ENCODE measurements around the gene DMAC2L.
"Not testable (repeated sequence)": the region's sequence is repeated elsewhere in the genome, so short reads cannot be mapped to it uniquely, and the experiment has no call there.

DMAC2L gene

GRCh38 chr14:50314098-50314497 lies 2.0 kb downstream of the DMAC2L start:
- ATAC-seq, H3K27ac Mint-ChIP-seq, H3K9me3 Mint-ChIP-seq, H3K27me3 Mint-ChIP-seq, DNase-seq: not testable (repeated sequence)
- H3K4me3 Mint-ChIP-seq: peak overlapping the region in 1 of 2 donors; percentile 22
- H3K4me1 Mint-ChIP-seq: peaks cover 48% of the 10 kb centered on the region

DNA sequence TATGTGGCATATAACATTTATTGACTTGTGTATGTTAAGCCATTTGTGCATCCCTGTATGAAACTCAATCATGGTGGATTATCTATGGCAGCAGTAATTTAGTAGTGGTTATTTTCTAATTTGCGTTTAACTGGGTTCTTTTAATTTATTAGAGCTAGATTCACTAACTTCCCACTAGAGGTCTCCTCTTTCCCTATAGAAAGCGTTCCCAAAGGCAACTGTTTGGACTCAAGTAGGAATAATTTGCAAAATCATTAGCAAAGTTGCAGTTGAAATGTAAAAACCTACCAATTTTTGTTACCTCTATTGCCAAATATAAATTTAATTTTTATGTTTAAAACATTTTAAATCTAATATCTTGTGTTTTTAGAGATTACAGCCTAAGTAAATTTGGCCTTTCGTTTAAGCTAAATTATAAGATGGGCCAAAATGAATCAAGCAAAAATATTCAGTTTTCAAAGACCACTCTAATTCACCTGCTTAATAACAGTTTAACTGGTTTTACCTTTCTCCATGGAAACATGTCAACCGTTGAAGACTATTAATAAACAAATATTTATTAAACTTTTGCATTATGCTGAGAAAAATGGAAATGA lies 6.0 kb downstream of the DMAC2L start:
- ATAC-seq (no peak), DNase-seq (no peak)
- H3K27ac Mint-ChIP-seq: no peak overlapping the region
- H3K27me3 Mint-ChIP-seq: no peaks in the 10 kb centered on the region
- H3K4me3 Mint-ChIP-seq: no peak overlapping the region
- H3K9me3 Mint-ChIP-seq: peaks cover 0 to 8% of the 10 kb centered on the region in 2 donors
- H3K4me1 Mint-ChIP-seq: peaks cover 29% of the 10 kb centered on the region

GRCh38 chr14:50319293-50319692 lies 7.2 kb downstream of the DMAC2L start:
- Mint-ChIP-seq H3K4me3 (no peak overlapping the region), H3K4me1 (peaks cover 22% of the 10 kb centered on the region), H3K27me3 (no peaks in the 10 kb centered on the region), H3K9me3 (peaks cover 0 to under 1% of the 10 kb centered on the region in 2 donors), H3K27ac (no peak overlapping the region)
- DNase-seq (no peak), ATAC-seq (no peak)

DNA sequence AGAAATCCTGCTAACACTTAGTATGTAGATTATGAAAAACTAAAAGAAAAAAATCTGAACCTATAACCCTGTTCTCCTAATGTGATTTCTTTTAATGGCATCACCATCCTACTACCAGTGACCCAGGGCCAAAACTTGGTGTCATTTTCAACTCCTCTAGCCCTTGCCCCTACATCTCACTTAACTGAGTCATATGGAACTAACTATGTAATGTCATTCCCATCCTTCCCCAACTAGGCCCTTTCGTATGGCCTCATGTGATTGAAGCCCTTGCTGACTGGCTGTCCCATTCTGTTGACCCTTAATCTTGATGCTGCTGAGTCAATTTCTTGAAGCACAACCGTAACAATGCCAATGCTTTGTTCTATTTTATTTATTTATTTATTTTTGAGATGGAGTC lies 7.6 kb downstream of the DMAC2L start:
- H3K4me3 Mint-ChIP-seq: no peak overlapping the region
- H3K9me3 Mint-ChIP-seq: no peaks in the 10 kb centered on the region
- H3K27ac Mint-ChIP-seq: no peak overlapping the region
- DNase-seq (no peak), ATAC-seq (no peak)
- no peaks in the 10 kb centered on the region for H3K27me3 Mint-ChIP-seq
- H3K4me1 Mint-ChIP-seq: peaks cover 22% of the 10 kb centered on the region

- Mint-ChIP-seq H3K4me1 (peaks cover 22% of the 10 kb centered on the region), H3K9me3 (no peaks in the 10 kb centered on the region), H3K27ac (no peak overlapping the region), H3K4me3 (no peak overlapping the region), H3K27me3 (no peaks in the 10 kb centered on the region)
- no peak for ATAC-seq
- no peak for DNase-seq
Measured at GRCh38 chr14:50320283-50320682, 8.2 kb downstream of the DMAC2L start.

GRCh38 chr14:50321009-50321660 lies 9.0 kb downstream of the DMAC2L start:
- DNase-seq (peak; percentile 68 to 82), ATAC-seq (peak; percentile 98)
- no peak overlapping the region for H3K27ac Mint-ChIP-seq
- no peak overlapping the region for H3K4me3 Mint-ChIP-seq
- no peaks in the 10 kb centered on the region for H3K27me3 Mint-ChIP-seq
- peaks cover 18% of the 10 kb centered on the region for H3K4me1 Mint-ChIP-seq
- H3K9me3 Mint-ChIP-seq: no peaks in the 10 kb centered on the region

DNA sequence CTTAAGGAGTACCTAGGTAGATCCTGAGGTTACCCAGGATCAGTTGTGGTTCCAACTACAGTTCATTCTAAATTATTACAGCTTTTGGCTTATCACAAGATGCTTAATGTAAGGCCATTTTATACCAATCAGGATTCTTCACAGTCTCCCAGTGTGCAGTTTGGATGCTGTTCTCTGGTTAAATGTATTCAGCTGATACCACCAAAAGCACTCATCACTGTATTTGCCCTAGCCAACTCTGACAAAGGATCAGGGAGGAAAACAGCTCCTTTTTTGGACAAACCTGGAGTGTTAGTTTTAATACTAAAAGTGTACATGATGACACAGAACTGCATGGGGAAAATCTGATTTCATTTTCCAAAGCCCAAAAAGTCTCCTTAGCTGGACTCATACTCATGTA lies 19.5 kb downstream of the DMAC2L start:
- DNase-seq (no peak), ATAC-seq (no peak)
- H3K27me3 Mint-ChIP-seq: no peaks in the 10 kb centered on the region
- H3K4me3 Mint-ChIP-seq: no peak overlapping the region
- H3K9me3 Mint-ChIP-seq: no peaks in the 10 kb centered on the region
- H3K4me1 Mint-ChIP-seq: peaks cover 13% of the 10 kb centered on the region
- H3K27ac Mint-ChIP-seq: no peak overlapping the region

- no peak for DNase-seq
- H3K9me3 Mint-ChIP-seq: no peaks in the 10 kb centered on the region
- H3K4me1 Mint-ChIP-seq: peaks cover 20% of the 10 kb centered on the region
- ATAC-seq: no peak
- H3K4me3 Mint-ChIP-seq: no peak overlapping the region
- no peaks in the 10 kb centered on the region for H3K27me3 Mint-ChIP-seq
- no peak overlapping the region for H3K27ac Mint-ChIP-seq
Measured at GRCh38 chr14:50333014-50333509, 20.9 kb downstream of the DMAC2L start.

DNA sequence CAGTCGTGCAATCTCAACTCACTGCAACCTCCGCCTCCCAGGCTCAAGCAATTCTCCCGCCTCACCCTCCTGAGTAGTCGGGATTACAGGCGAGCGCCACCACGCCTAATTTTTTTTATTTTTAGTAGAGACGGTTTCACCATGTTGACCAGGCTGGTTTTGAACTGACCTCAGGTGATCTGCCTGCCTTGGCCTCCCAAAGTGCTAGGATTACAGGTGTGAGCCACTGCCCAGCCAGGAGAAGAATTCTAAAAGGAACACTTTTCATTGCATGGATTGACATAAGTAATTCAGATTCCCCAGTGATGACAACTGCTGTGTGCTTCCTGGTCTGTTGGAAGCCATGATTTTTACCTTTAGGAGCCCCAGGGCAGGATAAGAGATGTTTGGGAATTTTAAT lies 22.1 kb downstream of the DMAC2L start:
- Mint-ChIP-seq H3K4me1 (peaks cover 20% of the 10 kb centered on the region), H3K9me3 (no peaks in the 10 kb centered on the region), H3K27ac (no peak overlapping the region), H3K27me3 (no peaks in the 10 kb centered on the region), H3K4me3 (no peak overlapping the region)
- ATAC-seq: no peak
- DNase-seq: no peak

DNA sequence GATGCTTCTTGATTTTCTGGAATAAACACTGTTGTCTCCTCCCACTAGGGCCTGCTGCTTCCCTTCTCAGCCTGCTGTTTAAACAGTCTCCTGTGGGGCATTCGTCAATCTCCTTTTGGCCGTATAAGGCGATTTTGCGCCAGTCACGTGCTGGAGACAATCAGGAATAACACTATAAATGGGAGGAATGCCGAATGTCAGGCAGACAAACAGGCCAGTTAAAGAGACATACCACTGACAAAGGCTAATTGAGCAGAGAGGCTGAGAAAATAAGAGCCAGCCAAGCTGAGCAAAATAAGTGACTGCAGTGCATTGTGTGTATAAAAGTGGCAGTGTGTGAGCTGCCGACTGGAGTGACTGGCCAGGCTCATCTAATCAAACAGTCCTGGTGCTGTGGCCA lies 23.3 kb downstream of the DMAC2L start:
- DNase-seq (no peak), ATAC-seq (peak; percentile 23)
- H3K27me3 Mint-ChIP-seq: no peaks in the 10 kb centered on the region
- peaks cover 20% of the 10 kb centered on the region for H3K4me1 Mint-ChIP-seq
- no peaks in the 10 kb centered on the region for H3K9me3 Mint-ChIP-seq
- peak overlapping the region in 1 of 2 donors; percentile 24 for H3K4me3 Mint-ChIP-seq
- no peak overlapping the region for H3K27ac Mint-ChIP-seq

DNA sequence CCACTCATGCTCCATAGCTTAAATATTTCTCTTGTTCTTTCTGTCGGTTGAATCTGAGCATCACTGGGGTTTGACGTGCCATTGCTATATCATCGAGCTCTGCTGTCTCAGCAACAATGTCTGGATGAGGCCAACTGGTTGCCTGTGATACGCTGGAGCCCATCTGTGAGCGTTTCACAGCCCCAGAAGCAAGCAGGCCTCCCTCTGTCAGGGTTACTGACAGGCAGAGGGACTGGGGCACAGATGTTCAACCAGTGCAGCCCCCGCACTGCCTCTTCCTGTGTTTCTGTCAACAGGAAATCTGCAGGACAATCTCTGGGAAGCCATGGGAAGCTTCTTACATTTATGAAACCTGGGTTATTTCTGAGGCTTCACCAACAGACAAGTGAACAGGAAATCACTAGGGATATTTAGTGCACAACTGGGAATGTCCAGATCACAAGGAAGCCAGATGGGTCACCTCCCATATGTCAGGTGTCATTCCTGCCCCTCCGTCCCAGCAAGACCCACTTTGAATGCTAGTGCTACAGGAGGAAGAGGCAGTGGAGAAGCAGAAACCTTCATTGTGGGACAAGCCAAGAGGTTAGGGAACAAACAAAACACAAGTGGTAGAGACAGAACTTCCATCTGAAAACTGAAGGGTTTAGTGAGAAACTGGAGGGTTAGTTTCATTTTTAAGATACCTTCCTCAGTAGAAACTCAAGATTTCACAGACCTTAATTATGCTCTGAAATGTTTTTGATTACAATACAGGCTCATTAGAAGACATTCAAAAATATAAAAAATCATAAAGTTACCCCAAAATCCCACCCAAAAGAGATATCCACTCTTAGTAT lies 24.1 kb downstream of the DMAC2L start:
- H3K9me3 Mint-ChIP-seq: no peaks in the 10 kb centered on the region
- ATAC-seq: peak; percentile 70
- H3K27ac Mint-ChIP-seq: peak overlapping the region; percentile 42 to 70
- H3K4me1 Mint-ChIP-seq: peaks cover 20% of the 10 kb centered on the region
- H3K4me3 Mint-ChIP-seq: peak overlapping the region; percentile 37 to 45
- H3K27me3 Mint-ChIP-seq: no peaks in the 10 kb centered on the region
- no peak for DNase-seq

DNA sequence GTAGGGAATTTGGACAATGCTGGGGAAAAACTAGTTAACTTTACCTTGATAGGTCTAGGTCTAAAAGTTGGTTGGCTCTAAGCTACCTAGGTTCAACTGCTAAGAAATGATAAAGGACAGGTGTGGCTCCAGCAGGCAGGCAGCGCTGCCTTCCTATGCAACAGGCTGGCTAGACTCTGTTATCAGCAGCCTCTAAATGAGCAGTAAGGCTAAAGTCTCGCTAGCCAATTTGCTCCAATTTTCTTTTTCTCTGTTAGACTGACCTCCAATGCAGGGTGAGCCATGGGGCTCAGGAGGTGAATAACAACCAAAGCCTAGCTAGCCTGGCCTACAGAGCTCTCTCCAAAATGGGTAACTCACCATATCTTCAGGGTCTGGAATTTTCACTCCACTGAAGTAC lies 26.5 kb downstream of the DMAC2L start:
- H3K4me1 Mint-ChIP-seq: peaks cover 35% of the 10 kb centered on the region
- no peak for ATAC-seq
- H3K27ac Mint-ChIP-seq: no peak overlapping the region
- no peaks in the 10 kb centered on the region for H3K27me3 Mint-ChIP-seq
- no peaks in the 10 kb centered on the region for H3K9me3 Mint-ChIP-seq
- H3K4me3 Mint-ChIP-seq: no peak overlapping the region
- no peak for DNase-seq

DNA sequence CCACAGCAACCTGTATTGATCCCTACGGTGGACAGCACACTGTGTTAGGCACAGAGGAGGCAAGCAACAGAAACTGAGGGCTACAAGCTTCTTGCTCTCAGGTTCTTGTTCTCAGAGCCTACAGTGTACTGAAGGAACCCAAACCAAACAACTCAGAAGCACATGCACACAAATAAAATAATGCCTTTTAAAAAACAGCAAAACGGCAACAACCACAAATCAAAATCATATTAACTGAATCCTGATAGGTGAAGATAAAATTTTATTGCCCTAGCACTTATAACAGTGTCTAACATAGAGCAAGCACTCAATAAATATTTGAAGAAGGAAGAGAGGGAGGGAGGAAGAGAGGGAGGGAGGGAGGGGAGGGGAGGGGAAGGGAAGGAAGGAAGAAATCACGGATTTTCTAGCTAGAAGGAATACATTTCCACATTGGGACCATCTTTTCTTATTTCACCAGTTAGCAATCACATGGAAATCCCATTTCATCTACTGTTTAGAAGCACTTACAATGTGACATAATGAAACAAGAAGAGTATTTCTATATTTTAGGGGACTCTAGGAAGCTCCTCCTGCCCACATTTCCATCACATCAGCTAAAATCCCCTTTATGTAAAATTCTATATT lies 27.2 kb downstream of the DMAC2L start:
- no peaks in the 10 kb centered on the region for H3K27me3 Mint-ChIP-seq
- no peak for DNase-seq
- H3K27ac Mint-ChIP-seq: no peak overlapping the region

DNA sequence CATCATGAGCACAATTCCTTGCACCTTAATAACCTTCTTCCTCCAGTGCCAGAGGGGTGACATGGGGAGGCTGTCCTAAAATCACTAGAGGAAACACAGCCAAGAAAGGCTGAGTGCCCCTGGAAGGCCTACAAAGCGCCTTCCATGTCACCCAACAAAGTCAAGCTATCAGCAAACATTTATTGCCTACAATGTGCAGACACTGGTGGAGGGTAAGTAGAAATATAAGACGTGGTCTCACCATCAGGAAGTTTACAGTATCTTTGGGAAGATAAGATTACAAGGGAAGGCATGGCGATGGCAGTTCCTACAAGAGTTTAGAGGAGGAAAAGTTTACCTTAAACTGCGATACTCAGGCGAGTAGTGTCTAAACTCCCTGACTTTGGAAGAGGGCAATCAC lies 27.9 kb downstream of the DMAC2L start:
- H3K27ac Mint-ChIP-seq: no peak overlapping the region
- H3K27me3 Mint-ChIP-seq: no peaks in the 10 kb centered on the region
- no peak for ATAC-seq
- H3K4me3 Mint-ChIP-seq: no peak overlapping the region
- DNase-seq: no peak
- H3K9me3 Mint-ChIP-seq: no peaks in the 10 kb centered on the region
- peaks cover 50% of the 10 kb centered on the region for H3K4me1 Mint-ChIP-seq

More for the DNA sequence above, 27.2 kb downstream of the DMAC2L start:
- H3K4me1 Mint-ChIP-seq: peaks cover 42% of the 10 kb centered on the region
- ATAC-seq: no peak
- no peaks in the 10 kb centered on the region for H3K9me3 Mint-ChIP-seq
- H3K4me3 Mint-ChIP-seq: no peak overlapping the region

DNA sequence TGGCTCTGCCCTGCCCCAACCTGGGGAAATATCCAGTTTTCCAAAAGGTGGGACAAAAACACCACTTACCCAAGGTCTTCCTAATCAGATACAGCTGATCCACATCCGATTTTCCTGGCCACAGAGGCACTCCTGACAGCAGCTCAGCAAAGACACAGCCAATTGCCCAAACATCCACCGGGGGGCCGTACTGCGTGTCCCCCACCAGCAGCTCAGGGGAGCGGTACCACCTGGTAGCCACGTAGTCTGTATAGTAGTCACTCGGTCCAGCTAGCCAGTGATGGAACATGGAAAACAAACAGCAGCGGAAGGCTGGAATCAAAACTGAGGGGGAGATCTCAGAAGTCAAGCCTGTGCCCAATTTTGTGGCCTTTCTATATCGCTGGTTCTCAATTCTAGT lies 28.8 kb downstream of the DMAC2L start:
- no peak overlapping the region for H3K4me3 Mint-ChIP-seq
- H3K9me3 Mint-ChIP-seq: no peaks in the 10 kb centered on the region
- H3K4me1 Mint-ChIP-seq: peaks cover 45% of the 10 kb centered on the region
- no peak for DNase-seq
- ATAC-seq: no peak
- no peaks in the 10 kb centered on the region for H3K27me3 Mint-ChIP-seq
- no peak overlapping the region for H3K27ac Mint-ChIP-seq

Measured in stimulated activated naive CD8-positive, alpha-beta T cell treated with anti-CD3 and anti-CD28 coated beads, Interleukin-15, amount 100 ng/mL, for 72 hours (primary cell).